AG09319 (cell line): ENCODE data around the gene IGFBP7.

ENCODE experiments used
- DNase-seq: peaks from one replicate; pipeline ENCODE4 v3.0.0-alpha.2; 2010; ENCODE audit warnings: low read depth; ENCODE audit errors: extremely low read depth
- CTCF ChIP-seq: IDR thresholded peaks from 2 replicates; pipeline ENCODE4 v1.5.1; 2011; ENCODE audit warnings: low read depth, mild to moderate bottlenecking, inconsistent platforms, low read length, moderate library complexity

Gene IGFBP7

GRCh38 chr4:57078685-57079521 is 31.3 kb downstream of the IGFBP7 start:
- DNase-seq = no peak
- TF ChIP-seq CTCF = no peak

DNA sequence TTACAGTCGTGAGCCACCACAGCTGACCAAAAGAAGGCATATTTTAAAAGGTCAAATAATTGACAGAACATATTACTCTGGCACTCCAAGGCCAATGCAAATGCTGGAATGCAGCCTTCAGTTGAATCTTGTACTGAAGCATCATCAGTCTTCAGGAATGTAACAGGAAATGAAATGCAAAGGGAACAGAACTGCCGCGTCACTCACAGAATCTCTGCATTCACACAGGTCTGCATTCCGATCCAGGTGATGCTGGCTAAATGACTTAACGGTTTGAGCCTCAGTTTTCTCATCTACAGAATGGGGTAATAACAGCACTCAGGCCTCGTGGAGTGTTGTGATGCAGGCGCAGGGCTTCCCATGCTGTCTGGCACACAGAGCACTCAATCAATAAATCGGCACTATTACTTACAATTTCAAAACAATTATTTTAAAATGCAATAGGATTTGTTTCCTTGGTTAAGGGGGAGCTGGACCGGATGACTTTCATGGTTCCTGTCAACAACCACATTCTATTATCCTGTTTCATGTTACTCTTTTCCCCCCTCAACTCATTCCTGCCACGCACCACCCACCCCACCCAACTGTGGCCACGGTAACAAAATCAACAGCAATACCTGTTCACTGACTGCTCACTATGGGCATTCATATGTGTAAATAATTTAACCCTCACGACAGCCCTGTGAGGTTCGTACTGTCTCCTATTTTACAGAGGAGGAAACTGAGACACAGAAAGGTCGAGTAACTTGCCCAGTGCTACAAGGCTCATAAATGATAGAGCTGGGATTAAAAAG is 32.4 kb downstream of the IGFBP7 start:
- no peak for TF ChIP-seq CTCF
- DNase-seq = no peak

DNA sequence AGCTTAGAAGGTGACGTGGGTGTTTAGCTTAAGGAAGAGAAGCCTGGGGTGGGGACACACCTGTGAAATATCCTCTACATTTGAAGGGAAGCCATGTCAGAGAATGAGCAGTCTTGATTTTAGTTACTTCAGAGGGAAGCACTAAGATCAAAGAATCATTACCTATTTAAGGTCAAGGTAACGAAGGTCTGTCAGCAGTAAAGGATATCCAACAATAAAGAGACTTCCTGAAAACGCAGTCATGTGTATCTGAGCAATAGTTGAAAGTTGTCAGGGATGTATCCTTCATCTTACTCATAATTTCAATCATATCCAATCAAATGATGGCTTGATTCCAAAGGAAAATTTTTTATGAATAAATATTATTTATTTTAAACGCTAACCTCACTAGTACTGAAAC is 33.5 kb downstream of the IGFBP7 start:
- TF ChIP-seq CTCF = no peak
- no peak for DNase-seq

- no peak for TF ChIP-seq CTCF
- DNase-seq = no peak
Measured at GRCh38 chr4:57075367-57075766, 34.8 kb downstream of the IGFBP7 start.

DNA sequence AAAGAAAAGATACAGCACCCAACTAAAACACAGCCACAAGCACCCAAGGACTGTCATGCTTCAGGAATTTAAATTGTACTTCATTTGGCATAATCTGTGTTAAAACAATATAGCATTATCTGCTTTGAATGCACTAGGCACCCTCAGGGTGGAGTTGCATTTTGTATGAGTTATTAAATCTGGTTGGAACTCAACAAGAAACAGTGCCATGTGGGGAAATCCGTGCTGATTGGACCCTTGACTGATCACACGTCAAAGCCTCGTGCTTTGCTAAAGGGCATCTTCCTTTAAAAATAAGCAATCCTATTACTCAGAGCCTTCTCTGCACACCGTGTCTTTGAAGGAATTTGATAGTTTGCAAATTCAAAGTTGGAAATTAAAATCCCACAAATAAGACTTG is 35.4 kb downstream of the IGFBP7 start:
- TF ChIP-seq CTCF = no peak
- peak; percentile 75 for DNase-seq

DNA sequence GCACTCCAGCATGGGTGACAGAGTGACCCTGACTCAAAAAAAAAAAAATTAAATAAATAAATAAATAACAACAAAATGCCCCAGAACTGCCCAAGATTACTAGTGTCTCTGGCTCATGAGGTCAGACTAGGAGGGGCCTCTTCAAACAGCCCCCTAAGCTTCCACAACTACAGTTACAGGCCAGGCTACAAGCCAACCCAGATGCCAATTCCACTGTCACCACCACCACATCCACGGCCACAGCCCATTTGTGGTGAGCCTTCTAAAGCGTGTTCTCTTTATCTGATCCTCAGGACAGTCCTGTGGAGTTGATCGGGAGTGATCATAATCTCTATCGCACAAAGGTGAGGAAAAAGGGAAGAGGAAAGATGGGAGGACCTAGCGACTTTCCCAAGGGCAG is 36.6 kb downstream of the IGFBP7 start:
- TF ChIP-seq CTCF = no peak
- no peak for DNase-seq

DNA sequence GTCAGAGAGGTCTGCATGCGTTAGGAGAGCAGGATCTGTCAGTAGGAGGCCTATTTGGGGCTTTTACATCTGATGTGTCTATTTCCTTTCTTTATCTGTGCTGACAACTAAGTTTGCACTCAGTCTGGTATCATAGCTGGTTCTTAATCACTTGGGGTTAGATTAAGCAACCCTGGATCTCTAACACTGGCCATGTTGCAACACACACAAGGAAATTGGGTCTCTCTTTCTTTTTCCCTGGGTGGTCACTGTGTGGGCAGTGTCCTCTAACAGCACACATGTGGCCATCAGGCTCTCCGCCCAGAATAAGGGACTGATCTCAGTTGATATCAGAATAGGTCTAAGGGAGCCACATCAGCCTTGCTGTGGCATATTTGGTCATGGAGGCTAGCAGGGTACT is 38.9 kb downstream of the IGFBP7 start:
- no peak for DNase-seq
- no peak for TF ChIP-seq CTCF
